OCI-LY7 (cell line): ENCODE data around the gene RAE1.

Experiments used
- EZH2phosphoT487 ChIP-seq: fragments of 200-600 bp; sonication (generic); IDR thresholded peaks from 2 replicates; pipeline ENCODE4 v1.6.1; 2018; ENCODE audit warnings: low read depth, borderline replicate concordance, mild to moderate bottlenecking, mixed run types, antibody characterized with exemption, low read length, moderate library complexity, mixed read lengths
- TF ChIP-seq, protein P1 (sequence below): fragments of 200-600 bp; sonication (generic); conservative IDR thresholded peaks from 2 replicates; pipeline ENCODE4 v1.5.1; 2014; ENCODE audit warnings: mild to moderate bottlenecking, antibody characterized with exemption, low read length, moderate library complexity, mixed read lengths

DNA sequence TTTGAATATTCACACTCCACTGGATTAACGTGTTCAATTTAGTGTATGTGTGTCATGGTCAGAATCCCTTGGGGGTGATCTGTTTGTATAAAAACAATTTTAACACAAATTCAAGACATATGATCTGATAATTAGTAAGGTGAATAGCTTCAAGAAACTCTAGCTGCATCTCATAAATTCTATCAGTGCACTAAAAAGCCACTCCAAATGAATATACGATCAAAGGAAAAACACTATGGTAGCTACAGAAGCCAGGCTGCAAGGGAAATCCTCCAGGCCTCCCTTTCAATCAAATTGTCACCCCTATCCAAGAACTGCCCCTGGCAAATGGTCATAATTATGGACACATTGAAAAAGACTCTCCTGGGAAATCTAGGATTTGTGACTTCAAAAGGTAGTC is 9.4 kb upstream of the RAE1 start:
- TF ChIP-seq, protein P1, sequence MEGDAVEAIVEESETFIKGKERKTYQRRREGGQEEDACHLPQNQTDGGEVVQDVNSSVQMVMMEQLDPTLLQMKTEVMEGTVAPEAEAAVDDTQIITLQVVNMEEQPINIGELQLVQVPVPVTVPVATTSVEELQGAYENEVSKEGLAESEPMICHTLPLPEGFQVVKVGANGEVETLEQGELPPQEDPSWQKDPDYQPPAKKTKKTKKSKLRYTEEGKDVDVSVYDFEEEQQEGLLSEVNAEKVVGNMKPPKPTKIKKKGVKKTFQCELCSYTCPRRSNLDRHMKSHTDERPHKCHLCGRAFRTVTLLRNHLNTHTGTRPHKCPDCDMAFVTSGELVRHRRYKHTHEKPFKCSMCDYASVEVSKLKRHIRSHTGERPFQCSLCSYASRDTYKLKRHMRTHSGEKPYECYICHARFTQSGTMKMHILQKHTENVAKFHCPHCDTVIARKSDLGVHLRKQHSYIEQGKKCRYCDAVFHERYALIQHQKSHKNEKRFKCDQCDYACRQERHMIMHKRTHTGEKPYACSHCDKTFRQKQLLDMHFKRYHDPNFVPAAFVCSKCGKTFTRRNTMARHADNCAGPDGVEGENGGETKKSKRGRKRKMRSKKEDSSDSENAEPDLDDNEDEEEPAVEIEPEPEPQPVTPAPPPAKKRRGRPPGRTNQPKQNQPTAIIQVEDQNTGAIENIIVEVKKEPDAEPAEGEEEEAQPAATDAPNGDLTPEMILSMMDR: no peak
- TF ChIP-seq EZH2phosphoT487: no peak
